Adrenal gland (tissue), 12 donors: ENCODE results near the gene SYNM. TPM values are rescaled to one million over a fixed set of nuclear protein-coding genes. Genes with fewer than 3 reads are reported as not detected.
A peak's percentile ranks its signal among the peaks of the same experiment; 100 is the strongest.

Experiments
- DNase-seq, 7 donors: peaks; one replicate each; pipeline ENCODE4 v3.0.0-alpha.2; 2019 to 2020
- H3K27ac ChIP-seq, 5 donors: fragments of 200-600 bp; sonication (generic) in 4 of 5; 1 replicate in 3 of 5; 2 replicates in 2 of 5; pipeline versions ENCODE4 v1.5.1 to v1.8.0; 2016 to 2020; ENCODE audit warnings: mild to moderate bottlenecking in 1 of 5
- H3K27me3 ChIP-seq: fragments of 200-600 bp; 2 replicates; pipeline ENCODE4 v1.8.0; 2021
- H3K36me3 ChIP-seq, 2 donors: fragments of 200-600 bp; replicated peaks in 1 of 2; 1 replicate in 1 of 2; 2 replicates in 1 of 2; pipeline versions ENCODE4 v1.5.1 to v1.8.0; 2018 to 2022
- H3K4me1 ChIP-seq, 2 donors: fragments of 200-600 bp; replicated peaks in 1 of 2; 1 replicate in 1 of 2; 2 replicates in 1 of 2; pipeline versions ENCODE4 v1.5.1 to v1.8.0; 2018 to 2021
- H3K4me3 ChIP-seq, 4 donors: fragments of 200-600 bp; sonication (generic) in 3 of 4; one replicate each; pipeline ENCODE4 v1.5.1; 2016 to 2018
- H3K9me3 ChIP-seq, 3 donors: fragments of 200-600 bp; sonication (generic) in 1 of 3; replicated peaks in 1 of 3; 1 replicate in 2 of 3; 2 replicates in 1 of 3; pipeline versions ENCODE4 v1.5.1 to v1.8.0; 2016 to 2021
- CTCF ChIP-seq, 6 experiments: fragments of 450-650 bp in 4 of 6; fragments of 200-600 bp in 2 of 6; sonication (generic) in 1 of 6; IDR thresholded peaks; 1 replicate in 5 of 6; 2 replicates in 1 of 6; pipeline versions ENCODE4 v1.5.1 to v1.8.0; 2016 to 2021; ENCODE audit warnings: antibody characterized with exemption in 6 of 6, mild to moderate bottlenecking in 2 of 6, moderate library complexity in 1 of 6
- POLR2A ChIP-seq, 2 donors: fragments of 450-650 bp; IDR thresholded peaks; one replicate each; pipeline ENCODE4 v1.6.1; 2017; ENCODE audit warnings: antibody characterized with exemption in 2 of 2, mild to moderate bottlenecking in 2 of 2, moderate library complexity in 1 of 2
- WGBS, 4 donors: extraction: QIAGEN DNeasy Blood & Tissue Kit in 2 of 4; methylation state at CpG; one replicate each; pipeline versions ENCODE4 v1.1.5 to v1.1.7; 2013 to 2017; 5-methylcytosine and 5-hydroxymethylcytosine counted together
- intact Hi-C, 2 donors: fragments of 100-400 bp; cut with DNase I; formaldehyde crosslinking; loops; one replicate each; pipeline versions ENCODE4 v1.14.1 to v1.15.0; 2022 to 2023
- polyA plus RNA-seq, 3 donors: library from polyadenylated mRNA; stranded (reverse); fragments of 200-250 nt in 2 of 3; fragments of 350-450 nt in 1 of 3; fragmentation: Illumina TruSeq in 1 of 3; extraction: RNeasy Lipid Tissue Mini Kit (QIAGEN cat#74804) in 1 of 3; gene quantifications; one replicate each; pipeline ENCODE4 v1.2.3, GENCODE V29; 2013 to 2014
- total RNA-seq, 9 donors: library from RNA; depleted of rRNA in 4 of 9; stranded (reverse); fragments of >200 nt in 4 of 9; fragments of 120-200 nt in 1 of 9; fragmentation: NEBNext Ultra II Directional in 1 of 9; extraction: Animal tissue kit (Norgen Biotek cat#: 25700) in 1 of 9; gene quantifications; one replicate each; pipeline versions ENCODE4 v1.1.0 to v1.2.4, GENCODE V29; 2013 to 2023
- donor health status: healthy with polysubstance abuse.
- donor health status: Bipolar disorder and iron deficiency.
- donor health status: DM: yes; HTN: yes; CAD: no.
- donor health status: DM: no; HTN: no; CAD: no.
- donor health status: DM: no; HTN: no; CAD: no.
- donor health status: DM: yes; HTN: yes; CAD: no.

The SYNM gene
- total and polyA plus RNA-seq, 12 donors, result 9.3 to 44.6 (median 33.2) TPM

- Histone ChIP-seq H3K27ac (no peak overlapping the region), H3K4me3 (no peak overlapping the region), H3K27me3 (no peaks in the 10 kb centered on the region), H3K4me1 (peaks cover 5 to 7% of the 10 kb centered on the region in 2 donors), H3K36me3 (no peaks in the 10 kb centered on the region), H3K9me3 (no peaks in the 10 kb centered on the region)
- no peak for TF ChIP-seq CTCF (IDR thresholded peaks at IDR 0.05)
- no peak for TF ChIP-seq POLR2A (IDR thresholded peaks at IDR 0.05)
- intact Hi-C loops, result loop anchor here (5.0 to 10.0 kb wide), 3 partner anchors 157 to 540 kb away; no protein-coding TSS in a partner anchor
- no peak for DNase-seq
- 90 to 94% (median 92%) methylated on average over 5 of the region's 5 CpGs for WGBS, 4 donors
These were observed 42.7 kb upstream of the SYNM start for GRCh38 chr15:99062226-99062625.

GRCh38 chr15:99068186-99068585 lies 36.7 kb upstream of the SYNM start:
- WGBS, 4 donors, result 80 to 87% (median 86%) methylated on average over 3 to 6 of the region's 6 CpGs

GRCh38 chr15:99070208-99070607 lies 34.7 kb upstream of the SYNM start:
- WGBS, 4 donors, result 65 to 79% (median 71%) methylated on average over 5 of the region's 5 CpGs
- Histone ChIP-seq H3K4me3 (no peak overlapping the region), H3K4me1 (no peaks in the 10 kb centered on the region), H3K36me3 (no peaks in the 10 kb centered on the region), H3K27ac (no peak overlapping the region), H3K27me3 (no peaks in the 10 kb centered on the region), H3K9me3 (no peaks in the 10 kb centered on the region)
- intact Hi-C loops, result loop anchor here in 1 of 2 donors (5.0 kb wide), 1 partner anchor 558 kb away; no protein-coding TSS in a partner anchor
- no peak for DNase-seq
- TF ChIP-seq POLR2A (IDR thresholded peaks at IDR 0.05) (no peak), CTCF (IDR thresholded peaks at IDR 0.05) (no peak)

More at GRCh38 chr15:99068186-99068585, 36.7 kb upstream of the SYNM start:
- Histone ChIP-seq H3K36me3 (no peaks in the 10 kb centered on the region), H3K27ac (no peak overlapping the region), H3K9me3 (no peaks in the 10 kb centered on the region), H3K4me1 (no peaks in the 10 kb centered on the region), H3K27me3 (no peaks in the 10 kb centered on the region), H3K4me3 (no peak overlapping the region)
- DNase-seq, result peak in 1 of 7 donors; percentile 33
- intact Hi-C loops, result loop anchor here in 1 of 2 donors (10.0 kb wide), 1 partner anchor 163 kb away; no protein-coding TSS in a partner anchor
- TF ChIP-seq POLR2A (IDR thresholded peaks at IDR 0.05), result no peak
- no peak for TF ChIP-seq CTCF (IDR thresholded peaks at IDR 0.05)

GRCh38 chr15:99071091-99071680 lies 33.7 kb upstream of the SYNM start:
- Histone ChIP-seq H3K27me3 (no peaks in the 10 kb centered on the region), H3K9me3 (no peaks in the 10 kb centered on the region), H3K4me3 (no peak overlapping the region), H3K36me3 (no peaks in the 10 kb centered on the region), H3K4me1 (no peaks in the 10 kb centered on the region), H3K27ac (no peak overlapping the region)
- no peak for DNase-seq
- intact Hi-C loops, result loop anchor here in 1 of 2 donors (5.0 kb wide), 1 partner anchor 559 kb away; no protein-coding TSS in a partner anchor
- WGBS, 4 donors, result 82 to 88% (median 86%) methylated on average over 10 of the region's 10 CpGs
- TF ChIP-seq POLR2A (IDR thresholded peaks at IDR 0.05) (no peak), CTCF (IDR thresholded peaks at IDR 0.05) (no peak)
